ENCODE results near the gene NTNG2. TPM values are rescaled to one million over a fixed set of nuclear protein-coding genes. Genes with fewer than 3 reads are reported as not detected.
"Not testable (repeated sequence)": the region's sequence is repeated elsewhere in the genome, so short reads cannot be mapped to it uniquely, and the experiment has no call there.

Gene NTNG2
- total RNA-seq, 1 donor from 2014 or later = 2.4 TPM

GRCh38 chr9:132129535-132129934, 32.3 kb upstream of the NTNG2 start:
- Mint-ChIP-seq H3K27ac (no peak overlapping the region), H3K4me1 (ENCODE audit: low read depth) (no peaks in the 10 kb centered on the region), H3K36me3 (ENCODE audit: insufficient read depth) (no peaks in the 10 kb centered on the region), H3K9me3 (ENCODE audit: low read depth) (no peaks in the 10 kb centered on the region), H3K27me3 (peaks cover 50% of the 10 kb centered on the region), H3K4me3 (ENCODE audit: low read depth) (no peak overlapping the region)
- no peak for DNase-seq (ENCODE audit: low spot score, unreplicated experiment)
- no peak for TF ChIP-seq CTCF (IDR thresholded peaks at IDR 0.05; ENCODE audit: unreplicated experiment)

GRCh38 chr9:132134085-132134484, 27.8 kb upstream of the NTNG2 start:
- not testable (repeated sequence) for DNase-seq (ENCODE audit: low spot score, unreplicated experiment); H3K4me3 Mint-ChIP-seq (ENCODE audit: low read depth); H3K36me3 Mint-ChIP-seq (ENCODE audit: insufficient read depth); H3K9me3 Mint-ChIP-seq (ENCODE audit: low read depth); H3K27ac Mint-ChIP-seq
- Mint-ChIP-seq H3K4me1 (ENCODE audit: low read depth) (peaks cover 17% of the 10 kb centered on the region), H3K27me3 (peaks cover 26% of the 10 kb centered on the region)

DNA sequence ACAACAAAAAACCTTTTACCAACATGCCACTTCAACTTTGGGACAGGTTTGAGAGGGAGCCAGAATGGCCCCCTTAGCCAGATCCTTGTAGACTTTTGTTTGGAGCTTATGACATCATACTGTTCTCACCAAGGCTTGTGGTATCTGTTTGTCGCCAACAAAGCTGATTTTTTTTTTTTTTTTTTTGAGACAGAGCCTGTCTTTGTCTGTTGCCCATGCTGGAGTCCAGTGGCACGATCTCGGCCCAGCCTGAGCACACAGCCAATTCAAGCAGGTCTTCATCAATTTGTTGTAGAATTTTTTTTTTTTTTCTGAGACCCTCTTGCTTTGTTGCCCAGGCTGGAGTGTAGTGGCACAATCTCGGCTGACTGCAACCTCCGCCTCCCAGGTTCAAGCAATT, 26.4 kb upstream of the NTNG2 start:
- no peak overlapping the region for H3K4me3 Mint-ChIP-seq (ENCODE audit: low read depth)
- no peak overlapping the region for H3K27ac Mint-ChIP-seq
- no peak for DNase-seq (ENCODE audit: low spot score, unreplicated experiment)
- peaks cover 33% of the 10 kb centered on the region for H3K27me3 Mint-ChIP-seq
- no peaks in the 10 kb centered on the region for H3K9me3 Mint-ChIP-seq (ENCODE audit: low read depth)
- H3K36me3 Mint-ChIP-seq (ENCODE audit: insufficient read depth) = no peaks in the 10 kb centered on the region
- H3K4me1 Mint-ChIP-seq (ENCODE audit: low read depth) = peaks cover 17% of the 10 kb centered on the region
- no peak for TF ChIP-seq CTCF (IDR thresholded peaks at IDR 0.05; ENCODE audit: unreplicated experiment)

- TF ChIP-seq CTCF (IDR thresholded peaks at IDR 0.05; ENCODE audit: unreplicated experiment) = no peak
- Mint-ChIP-seq H3K9me3 (ENCODE audit: low read depth) (no peaks in the 10 kb centered on the region), H3K4me1 (ENCODE audit: low read depth) (peaks cover 18% of the 10 kb centered on the region), H3K27ac (peak overlapping the region; percentile 94), H3K4me3 (ENCODE audit: low read depth) (peak overlapping the region; percentile 14), H3K27me3 (peaks cover 30% of the 10 kb centered on the region), H3K36me3 (ENCODE audit: insufficient read depth) (no peaks in the 10 kb centered on the region)
- DNase-seq (ENCODE audit: low spot score, unreplicated experiment) = peak; percentile 44
Measured at GRCh38 chr9:132136151-132136780, 25.6 kb upstream of the NTNG2 start.

DNA sequence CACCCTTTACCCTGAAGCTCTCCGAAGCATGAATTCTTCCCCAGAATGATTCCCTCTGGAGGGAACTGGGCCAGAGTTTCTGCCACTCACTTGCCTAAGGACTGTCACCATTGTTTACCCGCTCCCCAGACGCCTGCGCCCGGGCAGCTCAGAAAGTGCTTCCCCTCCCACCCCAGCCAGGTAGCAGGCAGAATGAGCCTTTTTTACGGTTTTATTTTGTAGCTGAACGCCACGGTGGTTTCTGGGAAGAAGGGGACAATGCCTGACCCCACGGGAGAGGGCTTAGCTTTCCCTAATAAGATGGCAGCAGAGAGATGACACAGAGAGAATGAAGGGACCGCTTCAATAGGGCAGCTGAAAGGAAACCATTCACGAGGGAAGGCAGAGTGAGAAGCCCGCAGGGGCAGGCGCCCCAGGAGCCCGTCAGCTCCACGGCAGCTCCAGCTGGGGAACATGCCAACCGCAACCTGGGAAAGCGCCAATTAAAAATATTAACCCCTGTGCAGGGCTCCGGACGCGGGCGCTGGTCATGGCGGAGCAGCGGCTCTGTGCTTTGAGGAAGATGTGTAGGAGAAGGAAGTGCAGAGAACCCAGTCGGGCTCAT, 20.4 kb upstream of the NTNG2 start:
- no peak for TF ChIP-seq CTCF (IDR thresholded peaks at IDR 0.05; ENCODE audit: unreplicated experiment)
- DNase-seq (ENCODE audit: low spot score, unreplicated experiment) = no peak
- Mint-ChIP-seq H3K4me1 (ENCODE audit: low read depth) (peaks cover 19% of the 10 kb centered on the region), H3K27me3 (peaks cover 35% of the 10 kb centered on the region), H3K36me3 (ENCODE audit: insufficient read depth) (no peaks in the 10 kb centered on the region), H3K27ac (peak overlapping the region; percentile 93), H3K9me3 (ENCODE audit: low read depth) (no peaks in the 10 kb centered on the region), H3K4me3 (ENCODE audit: low read depth) (peak overlapping the region; percentile 73)
